HUES48 (cell line): ENCODE data around the gene NRP1.
A peak's percentile ranks its signal among the peaks of the same experiment; 100 is the strongest.

ENCODE experiments used
- H3K27ac ChIP-seq: one replicate; pipeline ENCODE4 v1.7.0; 2013; ENCODE audit warnings: low read depth, low read length, inconsistent platforms
- H3K27me3 ChIP-seq: 2 replicates; pipeline ENCODE4 v1.6.1; 2013; ENCODE audit warnings: mild to moderate bottlenecking, low read length; ENCODE audit not compliant: control insufficient read depth, insufficient read depth
- H3K36me3 ChIP-seq: 2 replicates; pipeline ENCODE4 v1.6.1; 2013; ENCODE audit warnings: low read length; ENCODE audit not compliant: control insufficient read depth, insufficient read depth
- H3K4me1 ChIP-seq: 2 replicates; pipeline ENCODE4 v1.6.1; 2013; ENCODE audit warnings: mild to moderate bottlenecking, low read length; ENCODE audit not compliant: control insufficient read depth, insufficient read depth
- H3K4me3 ChIP-seq: 2 replicates; pipeline ENCODE4 v1.5.1; 2013; ENCODE audit warnings: mild to moderate bottlenecking, low read depth, low read length
- H3K9ac ChIP-seq: 2 replicates; pipeline ENCODE4 v1.6.1; 2013; ENCODE audit warnings: mild to moderate bottlenecking, low read depth, low read length, moderate library complexity
- H3K9me3 ChIP-seq: 2 replicates; pipeline ENCODE4 v1.6.1; 2013; ENCODE audit warnings: low read length; ENCODE audit not compliant: control insufficient read depth, insufficient read depth

NRP1 gene

GRCh38 chr10:33277135-33277536 lies 57.3 kb downstream of the NRP1 start:
- Histone ChIP-seq H3K4me1 (peaks cover 18% of the 10 kb centered on the region), H3K27ac (no peak overlapping the region), H3K36me3 (no peaks in the 10 kb centered on the region), H3K9me3 (no peaks in the 10 kb centered on the region), H3K27me3 (no peaks in the 10 kb centered on the region), H3K9ac (no peak overlapping the region), H3K4me3 (no peak overlapping the region)

DNA sequence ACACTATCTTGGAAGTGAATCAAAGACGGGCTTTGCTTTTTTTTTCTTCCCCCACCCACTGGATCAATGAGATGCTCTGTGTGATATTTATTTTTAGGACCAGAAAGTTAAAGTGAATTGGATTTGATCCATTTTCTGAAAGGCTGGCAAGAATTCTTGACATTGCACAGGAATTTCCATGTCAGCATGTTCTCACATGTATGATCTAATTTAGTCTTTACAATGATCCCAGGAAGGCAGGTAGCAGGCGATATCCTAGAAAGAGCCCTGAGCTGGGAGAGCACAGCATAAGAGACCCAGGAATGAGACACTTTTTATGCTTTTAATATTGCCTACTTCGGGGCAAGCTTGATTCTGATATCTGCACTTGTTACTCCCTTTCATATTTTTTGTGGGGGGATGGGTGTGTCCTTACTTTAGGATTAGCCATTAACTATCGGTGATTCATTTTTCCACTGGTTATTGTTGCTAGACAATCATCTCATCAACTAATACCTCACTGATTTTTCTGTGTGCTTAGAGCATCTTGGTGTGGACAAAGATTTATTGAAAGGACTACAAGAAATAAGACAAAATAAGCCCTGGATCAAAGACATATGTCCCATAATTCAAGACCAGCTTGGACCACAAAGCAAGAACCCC lies 58.1 kb downstream of the NRP1 start:
- Histone ChIP-seq H3K27ac (no peak overlapping the region), H3K4me3 (no peak overlapping the region), H3K27me3 (no peaks in the 10 kb centered on the region), H3K4me1 (peaks cover 25% of the 10 kb centered on the region), H3K36me3 (no peaks in the 10 kb centered on the region), H3K9ac (no peak overlapping the region), H3K9me3 (no peaks in the 10 kb centered on the region)

- peaks cover 25% of the 10 kb centered on the region for H3K4me1 ChIP-seq
- no peak overlapping the region for H3K9ac ChIP-seq
- no peaks in the 10 kb centered on the region for H3K9me3 ChIP-seq
- H3K4me3 ChIP-seq: no peak overlapping the region
- H3K27me3 ChIP-seq: no peaks in the 10 kb centered on the region
- H3K36me3 ChIP-seq: no peaks in the 10 kb centered on the region
- H3K27ac ChIP-seq: no peak overlapping the region
Observed at GRCh38 chr10:33274096-33274785, 60.2 kb downstream of the NRP1 start.

DNA sequence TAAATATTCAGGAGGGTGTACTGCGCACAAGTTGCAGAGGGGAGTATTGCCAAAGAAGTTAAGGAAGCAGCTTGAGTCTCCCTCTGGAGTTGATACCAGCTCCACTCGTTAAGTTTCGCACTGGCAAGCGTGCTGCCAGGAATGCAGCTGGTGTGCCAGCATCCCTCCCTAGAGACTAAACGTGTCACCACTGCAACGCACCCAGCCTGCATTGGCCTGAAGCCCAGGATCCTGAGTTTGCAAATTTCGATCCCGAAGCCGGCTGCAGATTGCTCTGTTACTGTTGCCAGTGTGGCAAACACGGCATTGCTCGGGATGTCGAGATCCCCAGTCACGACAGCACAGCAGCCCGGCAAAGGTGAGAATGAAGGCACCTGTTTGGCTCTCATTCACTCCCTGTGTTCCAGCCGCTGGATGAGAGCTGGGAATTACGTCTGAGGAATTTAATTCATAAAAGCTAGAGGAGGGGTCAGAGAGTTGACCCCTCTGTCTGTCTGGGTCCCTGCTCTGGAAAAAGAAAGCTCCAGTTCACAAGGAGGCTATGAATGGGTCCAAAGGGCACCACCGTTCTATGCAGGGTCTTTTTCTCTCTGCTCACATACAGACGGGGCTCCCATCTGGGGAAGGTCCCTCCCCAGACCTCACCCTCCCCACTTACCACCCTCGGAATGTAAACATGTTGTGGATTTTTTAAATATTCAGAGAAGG lies 61.0 kb downstream of the NRP1 start:
- Histone ChIP-seq H3K27ac (no peak overlapping the region), H3K36me3 (no peaks in the 10 kb centered on the region), H3K9me3 (no peaks in the 10 kb centered on the region), H3K4me3 (no peak overlapping the region), H3K4me1 (peaks cover 25% of the 10 kb centered on the region), H3K9ac (no peak overlapping the region), H3K27me3 (no peaks in the 10 kb centered on the region)

DNA sequence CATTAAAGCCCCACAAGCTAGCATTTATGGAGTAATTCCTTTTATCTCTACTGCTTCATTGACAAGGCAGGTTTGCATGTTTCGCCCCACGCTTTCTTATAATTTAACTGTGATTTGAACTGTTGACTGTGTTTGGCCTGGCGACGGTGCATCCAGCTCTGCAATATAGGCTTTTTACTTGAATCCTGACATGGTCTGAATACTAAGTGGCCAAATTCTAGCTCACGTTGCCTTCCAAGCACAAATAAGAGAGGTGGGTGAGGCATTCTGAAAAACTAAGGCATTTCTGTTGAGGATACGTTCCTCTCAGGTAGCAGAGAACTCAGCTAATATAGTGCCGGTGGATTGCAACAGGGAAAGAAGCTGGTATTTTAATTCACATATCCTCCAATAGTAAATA lies 61.8 kb downstream of the NRP1 start:
- H3K9ac ChIP-seq: no peak overlapping the region
- no peaks in the 10 kb centered on the region for H3K9me3 ChIP-seq
- H3K4me3 ChIP-seq: no peak overlapping the region
- H3K36me3 ChIP-seq: no peaks in the 10 kb centered on the region
- peaks cover 25% of the 10 kb centered on the region for H3K4me1 ChIP-seq
- H3K27me3 ChIP-seq: no peaks in the 10 kb centered on the region
- no peak overlapping the region for H3K27ac ChIP-seq

DNA sequence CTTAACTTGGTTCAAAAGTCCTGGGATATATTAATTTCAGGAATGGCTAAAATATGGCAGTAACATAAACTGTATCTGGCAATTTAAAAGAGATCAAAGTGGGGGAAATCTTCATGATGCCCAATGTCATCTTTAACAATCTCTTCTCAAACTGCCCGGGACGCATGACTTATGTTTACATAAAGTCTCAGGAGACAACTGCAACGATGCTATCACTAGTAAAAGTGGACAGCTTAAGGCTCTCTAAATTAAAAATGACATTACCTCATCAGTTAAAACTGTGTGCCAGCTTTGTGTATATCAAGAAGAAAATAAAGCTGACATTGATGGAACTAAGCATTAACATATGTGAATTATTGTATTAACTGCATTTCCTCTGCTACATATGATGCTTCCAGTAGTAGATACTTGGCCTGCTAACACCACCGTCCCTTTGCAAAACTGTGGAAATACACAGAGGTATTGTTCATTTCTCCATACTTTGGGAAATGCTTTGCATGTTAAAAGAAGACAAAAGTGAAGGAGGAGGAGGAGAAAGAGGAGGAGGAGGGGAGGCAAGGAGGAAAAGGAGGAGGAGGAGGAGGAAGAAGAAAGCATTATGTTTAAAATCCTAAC lies 62.4 kb downstream of the NRP1 start:
- Histone ChIP-seq H3K9me3 (no peaks in the 10 kb centered on the region), H3K36me3 (no peaks in the 10 kb centered on the region), H3K27me3 (no peaks in the 10 kb centered on the region), H3K9ac (no peak overlapping the region), H3K27ac (no peak overlapping the region), H3K4me1 (peaks cover 25% of the 10 kb centered on the region), H3K4me3 (no peak overlapping the region)

DNA sequence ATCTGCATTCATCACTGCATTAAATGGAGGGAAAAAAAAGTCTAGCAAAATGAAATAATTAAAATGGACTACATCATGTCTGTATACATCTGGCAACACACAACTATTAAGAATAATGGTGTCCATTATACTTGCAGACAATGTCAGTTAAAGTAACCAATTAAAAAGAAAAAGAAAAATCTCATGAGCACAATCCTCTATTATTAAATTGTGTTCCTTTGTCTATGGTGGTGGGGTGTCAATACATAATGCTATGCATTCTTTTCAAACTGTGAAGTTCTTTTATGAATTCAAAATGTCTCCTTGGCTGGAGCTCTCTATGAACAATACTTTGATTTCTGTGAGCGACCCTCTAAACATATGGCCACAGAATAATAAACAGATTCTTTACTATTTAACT lies 63.5 kb downstream of the NRP1 start:
- Histone ChIP-seq H3K27me3 (no peaks in the 10 kb centered on the region), H3K9me3 (no peaks in the 10 kb centered on the region), H3K4me3 (no peak overlapping the region), H3K36me3 (no peaks in the 10 kb centered on the region), H3K27ac (no peak overlapping the region), H3K4me1 (peaks cover 25% of the 10 kb centered on the region), H3K9ac (no peak overlapping the region)

GRCh38 chr10:33267708-33268107 lies 66.8 kb downstream of the NRP1 start:
- Histone ChIP-seq H3K9me3 (no peaks in the 10 kb centered on the region), H3K36me3 (no peaks in the 10 kb centered on the region), H3K4me1 (peaks cover 13% of the 10 kb centered on the region), H3K4me3 (no peak overlapping the region), H3K9ac (no peak overlapping the region), H3K27me3 (no peaks in the 10 kb centered on the region), H3K27ac (no peak overlapping the region)

DNA sequence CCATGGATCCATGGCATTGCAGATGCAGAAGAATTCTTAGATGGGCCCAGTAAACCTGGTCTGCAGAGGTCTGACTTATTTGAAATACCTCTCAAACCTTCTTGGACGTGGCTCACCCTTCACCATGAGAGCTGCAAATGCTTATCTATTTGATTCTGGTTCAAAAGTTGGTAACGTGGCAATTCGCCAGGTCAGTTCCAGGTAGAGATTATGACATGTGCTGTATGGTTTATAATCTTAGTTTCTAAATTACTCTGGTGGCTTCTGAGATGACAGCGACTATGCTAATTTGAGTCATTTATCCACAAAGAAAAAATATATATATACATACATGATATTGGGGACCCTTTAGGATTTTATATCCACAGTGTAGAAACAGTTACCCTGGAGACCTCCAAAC lies 68.8 kb downstream of the NRP1 start:
- no peak overlapping the region for H3K9ac ChIP-seq
- no peak overlapping the region for H3K27ac ChIP-seq
- H3K4me3 ChIP-seq: no peak overlapping the region
- no peaks in the 10 kb centered on the region for H3K27me3 ChIP-seq
- no peaks in the 10 kb centered on the region for H3K4me1 ChIP-seq
- no peaks in the 10 kb centered on the region for H3K36me3 ChIP-seq
- H3K9me3 ChIP-seq: no peaks in the 10 kb centered on the region

DNA sequence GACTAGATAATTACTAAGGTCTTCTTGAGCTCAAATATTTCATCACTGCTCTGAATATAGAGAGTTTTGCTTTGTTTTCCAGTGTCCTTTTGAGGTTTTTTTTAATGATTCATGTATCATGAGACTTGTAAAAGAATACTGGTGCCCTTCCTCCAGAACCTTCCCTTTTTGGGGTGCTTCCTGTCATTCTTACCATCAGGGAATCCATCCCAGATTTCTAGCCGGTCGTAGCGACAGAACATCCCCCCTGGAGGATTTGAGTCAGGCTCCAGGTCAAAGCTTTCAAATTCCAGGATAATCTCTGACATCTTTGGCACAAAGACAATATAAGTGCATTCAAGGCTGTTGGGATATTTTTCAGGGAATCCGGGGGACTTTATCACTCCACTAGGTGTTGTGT lies 71.0 kb downstream of the NRP1 start:
- Histone ChIP-seq H3K9ac (no peak overlapping the region), H3K27me3 (no peaks in the 10 kb centered on the region), H3K4me3 (no peak overlapping the region), H3K27ac (peak overlapping the region; percentile 57), H3K9me3 (no peaks in the 10 kb centered on the region), H3K4me1 (no peaks in the 10 kb centered on the region; the same call in 1 of the 2 replicates), H3K36me3 (no peaks in the 10 kb centered on the region)

DNA sequence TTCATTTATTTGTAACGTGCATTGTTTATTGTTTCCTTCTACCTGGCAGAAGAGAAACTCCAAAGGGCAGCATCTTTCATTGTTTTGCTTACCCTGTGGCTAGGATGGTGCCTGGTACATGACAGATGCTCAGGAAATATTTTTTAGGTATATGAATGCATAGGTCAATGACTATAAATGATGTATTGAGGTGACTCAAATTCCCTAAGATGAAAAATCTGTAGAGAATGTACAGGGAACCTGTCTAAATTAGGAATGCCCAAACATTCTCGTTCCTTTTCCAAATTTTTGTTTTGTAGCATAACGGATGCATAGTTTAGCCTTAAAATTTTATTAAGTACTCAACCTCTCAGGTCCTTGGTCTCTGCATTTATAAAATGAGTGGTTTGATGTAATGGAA lies 71.6 kb downstream of the NRP1 start:
- no peak overlapping the region for H3K27ac ChIP-seq
- H3K4me1 ChIP-seq: no peaks in the 10 kb centered on the region; the same call in 1 of the 2 replicates
- no peak overlapping the region for H3K9ac ChIP-seq
- H3K27me3 ChIP-seq: no peaks in the 10 kb centered on the region
- H3K9me3 ChIP-seq: no peaks in the 10 kb centered on the region
- no peaks in the 10 kb centered on the region for H3K36me3 ChIP-seq
- no peak overlapping the region for H3K4me3 ChIP-seq
